ENCODE results near the gene GAGE12F.
"Not testable (repeated sequence)": the region's sequence is repeated elsewhere in the genome, so short reads cannot be mapped to it uniquely, and the experiment has no call there.

Gene GAGE12F

GRCh38 chrX:49560542-49560941, at the start of gene GAGE12F:
GAGE12F (plus strand) TSS chrX:49560842; CDS start chrX:49561997, 1,155 bp downstream.
- DNase-seq = not testable (repeated sequence)

- not testable (repeated sequence) for DNase-seq
Observed at GRCh38 chrX:49531877-49532276, 28.8 kb upstream of the GAGE12F start, which contains the start of gene GAGE12C. GAGE12C (plus strand) TSS chrX:49532177; CDS start chrX:49533332, 1,155 bp downstream.

- DNase-seq = not testable (repeated sequence)
Observed at GRCh38 chrX:49541433-49541832, 19.2 kb upstream of the GAGE12F start, which contains the start of gene GAGE12D. GAGE12D (plus strand) TSS chrX:49541733; CDS start chrX:49542888, 1,155 bp downstream.

- DNase-seq = not testable (repeated sequence)
Observed at GRCh38 chrX:49550989-49551388, 9.7 kb upstream of the GAGE12F start, which contains the start of gene GAGE12E. GAGE12E (plus strand) TSS chrX:49551289; CDS start chrX:49552444, 1,155 bp downstream.

- DNase-seq = not testable (repeated sequence)
Observed at GRCh38 chrX:49568728-49569127, 8.1 kb downstream of the GAGE12F start.

GRCh38 chrX:49569152-49569551, 8.5 kb downstream of the GAGE12F start:
- not testable (repeated sequence) for DNase-seq

GRCh38 chrX:49570100-49570499, 9.5 kb downstream of the GAGE12F start, which contains the start of gene GAGE12G:
GAGE12G (plus strand) TSS chrX:49570400; CDS start chrX:49571555, 1,155 bp downstream.
- not testable (repeated sequence) for DNase-seq

- not testable (repeated sequence) for DNase-seq
Observed at GRCh38 chrX:49579649-49580048, 19.0 kb downstream of the GAGE12F start, which contains the start of gene GAGE12H. GAGE12H (plus strand) TSS chrX:49579949; CDS start chrX:49581104, 1,155 bp downstream.

- not testable (repeated sequence) for DNase-seq
Observed at GRCh38 chrX:49589196-49589595, 28.6 kb downstream of the GAGE12F start, which contains the start of gene GAGE2A. GAGE2A (plus strand) TSS chrX:49589496; CDS start chrX:49590651, 1,155 bp downstream.

GRCh38 chrX:49589769-49590478, 29.3 kb downstream of the GAGE12F start:
- not testable (repeated sequence) for DNase-seq

- DNase-seq = not testable (repeated sequence)
Observed at GRCh38 chrX:49590488-49590887, 29.8 kb downstream of the GAGE12F start.

GRCh38 chrX:49598720-49599119, 38.1 kb downstream of the GAGE12F start, which contains the start of gene GAGE1:
GAGE1 (plus strand) TSS chrX:49599020; CDS start chrX:49600175, 1,155 bp downstream.
- DNase-seq = not testable (repeated sequence)

- DNase-seq = no peak
Observed at GRCh38 chrX:49610718-49611310, 50.2 kb downstream of the GAGE12F start.

Measured in NCI-H1092 treated with DMSO at 0.1 percent for 48 hours (cell line).